ENCODE results near the gene GSDMA. TPM values are rescaled to one million over a fixed set of nuclear protein-coding genes. Genes with fewer than 3 reads are reported as not detected.

Gene GSDMA
- total RNA-seq, 4 donors from 2014 or later, result 0.18 to 0.35 (median 0.26) TPM; not detected in 1

GRCh38 chr17:40019140-40019991, 56.6 kb downstream of the GSDMA start:
- intact Hi-C loops (cut with DNase I; ENCODE audit: low total_unique reads), result loop anchor here (10.0 kb wide), 2 partner anchors 55 to 145 kb away; no protein-coding TSS in a partner anchor
- Histone ChIP-seq H3K27ac (peak overlapping the region; percentile 82 to 86), H3K9me3 (no peaks in the 10 kb centered on the region), H3K4me1 (peaks cover 0 to 65% of the 10 kb centered on the region in 2 donors), H3K27me3 (no peaks in the 10 kb centered on the region), H3K36me3 (no peaks in the 10 kb centered on the region), H3K4me3 (no peak overlapping the region)
- DNase-seq, result peak; percentile 77 to 80
- TF ChIP-seq, protein P1, sequence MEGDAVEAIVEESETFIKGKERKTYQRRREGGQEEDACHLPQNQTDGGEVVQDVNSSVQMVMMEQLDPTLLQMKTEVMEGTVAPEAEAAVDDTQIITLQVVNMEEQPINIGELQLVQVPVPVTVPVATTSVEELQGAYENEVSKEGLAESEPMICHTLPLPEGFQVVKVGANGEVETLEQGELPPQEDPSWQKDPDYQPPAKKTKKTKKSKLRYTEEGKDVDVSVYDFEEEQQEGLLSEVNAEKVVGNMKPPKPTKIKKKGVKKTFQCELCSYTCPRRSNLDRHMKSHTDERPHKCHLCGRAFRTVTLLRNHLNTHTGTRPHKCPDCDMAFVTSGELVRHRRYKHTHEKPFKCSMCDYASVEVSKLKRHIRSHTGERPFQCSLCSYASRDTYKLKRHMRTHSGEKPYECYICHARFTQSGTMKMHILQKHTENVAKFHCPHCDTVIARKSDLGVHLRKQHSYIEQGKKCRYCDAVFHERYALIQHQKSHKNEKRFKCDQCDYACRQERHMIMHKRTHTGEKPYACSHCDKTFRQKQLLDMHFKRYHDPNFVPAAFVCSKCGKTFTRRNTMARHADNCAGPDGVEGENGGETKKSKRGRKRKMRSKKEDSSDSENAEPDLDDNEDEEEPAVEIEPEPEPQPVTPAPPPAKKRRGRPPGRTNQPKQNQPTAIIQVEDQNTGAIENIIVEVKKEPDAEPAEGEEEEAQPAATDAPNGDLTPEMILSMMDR (IDR thresholded peaks at IDR 0.05), result peak in 1 of 4 experiments; percentile 12
- TF ChIP-seq POLR2A (IDR thresholded peaks at IDR 0.05), result no peak

DNA sequence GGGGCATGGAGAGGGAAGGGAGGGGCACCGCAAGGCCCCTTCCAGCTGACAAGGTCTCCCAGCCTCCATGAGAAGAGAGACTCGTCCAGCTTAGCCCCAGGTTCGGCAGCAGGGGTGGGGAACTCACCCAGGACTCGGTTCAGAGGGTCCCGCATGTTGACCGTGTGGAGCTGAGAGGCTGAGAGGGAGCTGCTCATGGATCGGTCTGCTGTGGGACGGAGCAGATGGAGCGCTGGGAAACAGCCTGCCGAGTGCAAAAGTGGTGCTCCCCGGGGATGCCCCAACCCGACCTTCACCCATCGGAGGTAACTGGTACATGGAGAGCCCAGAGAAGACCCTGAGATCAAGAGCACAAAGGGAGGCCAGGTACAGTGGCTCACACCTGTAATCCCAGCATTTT, 57.3 kb downstream of the GSDMA start:
- Histone ChIP-seq H3K9me3 (no peaks in the 10 kb centered on the region), H3K36me3 (no peaks in the 10 kb centered on the region), H3K27me3 (no peaks in the 10 kb centered on the region), H3K4me1 (peaks cover 0 to 65% of the 10 kb centered on the region in 2 donors), H3K27ac (peak overlapping the region; percentile 82 to 86), H3K4me3 (no peak overlapping the region)
- TF ChIP-seq POLR2A (IDR thresholded peaks at IDR 0.05), result no peak
- TF ChIP-seq, protein P1 (IDR thresholded peaks at IDR 0.05), result no peak
- intact Hi-C loops (cut with DNase I; ENCODE audit: low total_unique reads), result no loop called here
- no peak for DNase-seq

DNA sequence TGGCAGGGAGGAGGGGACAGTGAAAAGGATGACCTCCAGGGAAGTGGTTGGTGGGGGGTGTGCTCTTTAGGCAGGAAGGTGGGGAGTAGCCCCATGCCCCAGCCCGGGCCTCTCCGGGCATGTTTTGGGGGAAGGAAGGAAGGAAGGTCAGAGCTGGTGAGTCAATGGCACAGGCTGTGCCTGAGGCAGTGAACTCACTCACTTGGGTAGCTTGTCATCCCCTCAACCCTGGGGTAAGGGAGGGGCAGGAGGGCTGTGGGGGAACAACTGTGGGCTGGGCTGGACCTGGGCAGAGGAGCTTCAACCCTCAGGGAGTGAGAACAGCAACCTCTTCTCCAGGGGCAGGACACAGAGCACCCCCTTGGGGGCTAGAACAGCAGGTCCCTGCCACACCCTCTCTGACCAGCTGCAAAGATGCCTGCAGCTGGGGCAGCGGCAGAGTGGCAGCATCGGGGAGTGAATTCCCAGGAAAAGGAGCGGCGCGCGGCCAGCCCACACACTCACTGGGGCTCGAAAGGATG, 58.7 kb downstream of the GSDMA start:
- intact Hi-C loops (cut with DNase I; ENCODE audit: low total_unique reads), result no loop called here
- no peaks in the 10 kb centered on the region for H3K36me3 ChIP-seq

DNA sequence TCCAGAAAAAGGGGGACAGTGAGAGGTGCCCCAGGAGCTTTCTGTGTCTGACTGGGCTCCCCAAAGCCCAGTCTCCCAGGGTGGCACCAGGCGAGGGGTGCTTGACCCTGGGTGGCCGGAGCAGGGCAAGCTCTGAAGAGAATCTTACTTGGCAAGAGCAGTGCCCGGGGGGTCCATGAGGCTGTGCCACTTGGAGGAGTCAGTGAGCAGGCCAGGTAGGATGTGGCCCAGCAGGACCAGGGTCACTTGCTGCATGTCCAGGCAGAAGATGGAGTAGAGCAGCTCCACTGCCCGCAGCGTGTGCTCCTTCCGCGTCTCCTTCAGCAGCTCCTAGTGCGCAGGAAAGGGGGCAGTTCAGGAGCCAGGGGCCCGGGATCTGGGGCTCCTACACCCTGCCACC, 59.7 kb downstream of the GSDMA start:
- Histone ChIP-seq H3K27ac (peak overlapping the region; percentile 82 to 86), H3K9me3 (no peaks in the 10 kb centered on the region)
- intact Hi-C loops (cut with DNase I; ENCODE audit: low total_unique reads), result no loop called here

More for the DNA sequence above, 58.7 kb downstream of the GSDMA start:
- H3K27me3 ChIP-seq, result no peaks in the 10 kb centered on the region
- H3K4me3 ChIP-seq, result no peak overlapping the region
- H3K4me1 ChIP-seq, result peaks cover 0 to 61% of the 10 kb centered on the region in 2 donors
- H3K27ac ChIP-seq, result peak overlapping the region; percentile 82 to 86
- DNase-seq, result peak; percentile 59 to 61
- H3K9me3 ChIP-seq, result no peaks in the 10 kb centered on the region
- TF ChIP-seq POLR2A (IDR thresholded peaks at IDR 0.05), result no peak
- TF ChIP-seq, protein P1 (IDR thresholded peaks at IDR 0.05), result no peak

More for the DNA sequence above, 59.7 kb downstream of the GSDMA start:
- DNase-seq, result no peak
- H3K4me3 ChIP-seq, result no peak overlapping the region
- TF ChIP-seq POLR2A (IDR thresholded peaks at IDR 0.05), result no peak
- TF ChIP-seq, protein P1 (IDR thresholded peaks at IDR 0.05), result no peak
- peaks cover 0 to 54% of the 10 kb centered on the region in 2 donors for H3K4me1 ChIP-seq
- H3K36me3 ChIP-seq, result no peaks in the 10 kb centered on the region
- no peaks in the 10 kb centered on the region for H3K27me3 ChIP-seq

Measured in uterus (tissue), 4 donors.